Activated CD4-positive, alpha-beta T cell treated with anti-CD3 and anti-CD28 coated beads, Interleukin-2, Interleukin-4, amounts not matched to agents 100 ng/mL and 50 ng/mL, durations not matched to agents 16 hours and 8 hours (primary cell): ENCODE measurements around the gene IRX4.

Experiments used
- DNase-seq: peaks from one replicate; pipeline ENCODE4 v3.0.0-alpha.2; 2020; ENCODE audit warnings: low spot score

The IRX4 gene

DNA sequence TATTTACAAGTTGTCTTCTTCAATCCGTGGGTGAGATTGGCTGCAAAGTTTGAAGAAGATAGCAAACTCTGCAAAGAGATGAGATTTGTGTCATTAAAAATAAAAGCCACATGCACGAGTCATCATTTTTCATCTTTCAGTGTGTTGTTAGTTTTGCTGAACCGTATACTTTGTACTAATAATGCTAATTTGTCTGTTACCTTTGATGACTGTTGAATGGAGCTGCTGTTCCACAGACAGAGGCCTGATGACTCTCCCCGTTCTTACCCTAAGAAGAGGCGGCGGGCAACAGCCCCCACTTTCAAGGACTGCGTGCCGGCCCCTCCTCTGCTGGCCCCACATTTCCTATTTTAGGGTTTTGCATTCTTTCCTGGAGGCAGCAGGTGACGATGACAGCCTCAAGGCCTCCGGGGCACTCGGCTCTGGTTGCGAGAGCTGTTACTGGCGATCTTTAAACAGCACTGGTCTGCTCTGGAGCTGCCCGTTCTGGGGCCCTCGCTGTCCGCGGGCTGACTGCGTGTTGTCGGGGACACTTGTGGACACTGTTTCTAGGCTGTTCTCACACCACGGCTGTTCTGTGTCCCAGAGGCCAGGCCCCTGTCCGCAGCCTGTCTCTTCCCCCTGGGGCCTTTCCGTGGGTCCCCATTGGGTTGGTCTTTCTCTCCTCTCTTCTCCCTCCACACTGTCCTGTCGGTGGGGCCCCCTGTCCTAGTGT, 46.4 kb downstream of the IRX4 start:
- DNase-seq = no peak

DNA sequence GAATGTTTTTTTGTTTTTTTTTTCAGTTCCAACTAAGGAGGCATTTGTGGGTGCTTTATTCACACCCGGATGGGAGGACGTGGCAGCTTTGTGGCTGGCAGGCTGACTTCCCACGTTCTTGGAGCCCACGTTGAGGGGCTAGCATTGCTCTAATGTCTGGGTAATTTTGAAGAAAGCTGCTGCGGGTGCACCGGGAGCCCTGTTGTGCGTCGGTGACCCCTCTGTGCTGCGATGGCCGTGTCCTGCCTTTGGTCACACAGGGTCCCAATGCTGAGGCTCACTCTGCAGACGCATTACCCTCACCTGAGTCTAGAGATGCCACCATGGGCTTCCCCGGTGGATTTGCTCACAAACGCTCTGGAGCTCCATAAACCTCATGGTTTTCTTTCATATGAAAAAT, 47.3 kb downstream of the IRX4 start:
- no peak for DNase-seq

DNA sequence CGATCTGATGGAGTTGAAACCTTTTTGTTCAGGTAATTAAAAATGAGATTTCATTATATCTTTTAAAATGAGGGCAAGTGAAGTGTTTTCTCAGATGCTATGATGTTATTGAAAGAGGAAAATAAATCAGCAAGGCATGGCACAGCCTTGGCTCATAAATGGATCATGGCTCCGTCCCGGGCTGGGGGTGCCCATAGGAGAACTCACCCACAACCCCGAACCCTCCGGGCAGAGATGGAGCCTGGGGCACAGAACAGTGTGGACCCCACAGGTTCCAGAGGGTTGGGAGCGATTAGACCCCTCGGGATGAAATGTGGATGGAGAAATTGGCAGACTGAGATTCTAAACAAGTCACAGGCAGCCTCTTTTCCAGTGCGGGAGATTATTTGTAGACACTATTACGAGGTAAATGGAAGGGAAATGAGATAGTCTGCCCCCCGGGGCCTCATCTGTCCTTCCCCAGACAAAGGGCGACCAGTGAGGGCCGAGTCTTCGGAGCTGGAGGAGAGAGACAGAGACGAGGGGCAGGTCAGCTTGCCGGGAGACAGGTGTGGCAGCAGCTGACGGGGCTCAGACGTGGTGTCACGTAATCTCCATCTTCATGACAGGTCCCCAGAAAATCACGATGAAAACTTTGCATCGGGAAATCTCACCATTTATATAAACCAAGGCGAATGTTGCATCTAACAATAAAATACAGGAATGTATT, 47.9 kb downstream of the IRX4 start:
- DNase-seq = no peak

DNA sequence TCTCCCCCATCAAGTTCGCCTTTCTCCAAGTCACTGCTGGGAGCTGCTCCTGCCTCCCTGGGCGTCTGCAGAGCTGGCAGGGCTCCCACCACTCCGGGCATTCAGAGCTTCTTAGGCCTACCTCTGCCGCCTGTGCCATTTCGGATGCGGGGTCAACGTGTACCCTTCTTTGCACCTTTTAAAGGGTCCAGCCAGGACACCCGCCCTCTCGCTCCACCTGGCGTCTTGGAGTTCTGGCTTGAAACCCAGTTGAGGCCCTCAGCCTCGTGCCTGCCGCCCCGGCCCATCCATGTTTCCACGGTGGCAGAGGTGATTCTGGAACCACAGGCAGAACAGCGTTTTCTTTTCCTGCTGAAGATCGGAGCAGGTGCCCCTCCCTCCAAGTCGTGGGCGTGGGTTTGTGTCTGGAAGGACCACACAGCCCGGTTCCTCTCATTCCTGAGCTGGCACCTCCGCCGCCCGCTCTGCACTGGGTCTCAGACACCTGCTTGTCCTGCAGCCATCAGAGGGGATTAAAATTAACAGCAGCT, 48.6 kb downstream of the IRX4 start:
- no peak for DNase-seq

DNA sequence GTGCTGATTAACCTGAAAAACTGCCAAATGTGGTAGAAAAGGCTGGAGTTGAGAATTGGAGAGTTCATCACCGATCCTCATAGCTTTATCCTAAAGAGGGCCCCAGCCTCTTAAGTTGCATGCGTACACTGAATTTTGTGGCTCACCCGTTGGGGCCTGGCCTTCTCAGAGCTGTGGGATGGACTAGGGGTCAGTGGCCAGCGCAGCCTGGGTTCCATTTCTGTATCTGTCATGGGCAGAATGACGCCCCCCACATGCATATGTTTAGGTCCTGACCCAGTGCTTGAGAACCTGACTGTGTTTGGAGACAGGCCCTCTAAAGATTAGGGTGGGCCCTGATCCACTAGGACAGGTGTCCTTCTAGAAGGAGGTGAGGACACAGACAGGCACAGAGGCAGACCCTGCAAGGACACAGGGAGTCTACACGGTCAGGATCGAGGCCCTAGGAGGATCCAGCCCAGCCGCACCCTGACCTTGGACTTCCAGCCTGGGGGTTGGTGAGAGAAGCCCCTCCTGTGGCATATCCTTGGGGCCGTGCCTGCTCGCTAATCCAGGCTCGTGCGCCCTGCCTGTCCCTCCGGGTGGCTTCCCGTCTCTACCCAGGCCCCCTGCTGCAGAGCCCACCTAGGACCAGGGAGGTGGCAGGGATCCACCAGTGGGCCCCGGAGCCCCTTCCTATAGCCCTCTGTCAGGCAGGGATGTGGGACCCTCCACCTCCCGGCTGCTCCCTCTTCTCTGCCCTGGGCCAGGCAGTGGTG, 49.3 kb downstream of the IRX4 start:
- DNase-seq = no peak

DNA sequence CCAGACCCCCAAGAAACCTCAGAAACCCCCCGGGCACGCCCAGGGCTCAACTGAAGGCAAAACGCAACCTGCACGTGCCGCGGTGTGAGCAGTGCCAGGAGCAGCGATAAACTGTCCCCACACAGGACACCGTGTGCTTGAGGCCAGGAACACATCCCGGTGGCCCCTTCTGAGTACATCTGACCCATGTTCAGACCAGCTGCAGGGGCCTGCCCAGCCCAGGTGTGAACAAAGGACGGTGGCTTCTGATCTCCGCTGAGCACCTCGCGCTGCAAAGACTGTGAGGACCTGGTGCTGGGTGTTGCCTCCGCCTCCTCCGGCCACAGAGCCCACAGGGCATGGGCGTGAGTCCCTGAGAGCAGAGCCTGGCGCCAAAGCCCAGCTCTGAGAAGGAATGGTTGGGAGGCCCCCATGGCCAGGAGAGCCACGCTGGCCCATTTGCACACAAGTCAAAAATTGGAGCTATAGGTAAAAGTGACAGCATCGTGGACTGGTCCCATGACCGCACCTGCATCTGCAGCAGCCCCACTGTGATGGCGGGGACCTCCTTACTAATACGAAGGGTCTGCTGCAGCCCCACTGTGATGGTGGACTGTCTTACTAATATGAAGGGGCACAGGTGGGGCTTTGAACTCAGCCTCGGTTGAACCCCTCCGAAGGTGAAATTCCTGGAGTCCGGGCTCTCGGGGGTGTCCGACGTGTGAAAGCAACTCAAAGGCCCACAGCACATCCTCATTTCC, 50.0 kb downstream of the IRX4 start:
- no peak for DNase-seq

DNA sequence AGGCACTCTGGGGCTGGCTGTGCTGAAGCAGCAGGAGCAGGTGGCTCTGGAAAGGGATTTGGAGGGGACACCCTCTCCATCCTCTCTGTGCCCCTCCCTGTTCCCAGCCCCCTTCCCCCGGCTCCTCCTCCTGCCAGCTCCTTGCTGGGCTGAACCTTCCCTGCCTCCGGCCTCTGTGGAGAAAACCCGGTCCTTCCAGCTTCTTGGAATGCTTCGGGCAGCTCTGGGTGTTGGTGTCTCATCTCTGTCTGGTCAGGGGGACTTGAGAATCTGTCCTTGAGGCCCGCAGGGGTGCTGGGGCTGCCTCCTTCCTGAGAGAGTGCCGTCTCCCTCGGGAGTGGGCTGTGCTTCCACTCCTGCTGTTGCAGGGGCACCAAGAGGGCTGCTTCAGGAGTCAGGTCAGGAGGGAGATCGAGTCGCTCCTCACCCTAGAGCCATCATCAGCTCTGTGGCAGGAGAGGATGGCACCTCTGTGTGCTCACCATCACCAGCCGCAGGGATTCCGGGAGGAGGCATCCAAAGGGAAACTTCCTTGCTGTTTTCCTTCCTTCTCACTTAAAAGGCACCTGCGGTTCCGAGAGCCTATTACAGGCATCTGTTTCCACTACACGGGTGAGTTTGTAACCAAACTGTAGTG, 50.9 kb downstream of the IRX4 start:
- DNase-seq = no peak

DNA sequence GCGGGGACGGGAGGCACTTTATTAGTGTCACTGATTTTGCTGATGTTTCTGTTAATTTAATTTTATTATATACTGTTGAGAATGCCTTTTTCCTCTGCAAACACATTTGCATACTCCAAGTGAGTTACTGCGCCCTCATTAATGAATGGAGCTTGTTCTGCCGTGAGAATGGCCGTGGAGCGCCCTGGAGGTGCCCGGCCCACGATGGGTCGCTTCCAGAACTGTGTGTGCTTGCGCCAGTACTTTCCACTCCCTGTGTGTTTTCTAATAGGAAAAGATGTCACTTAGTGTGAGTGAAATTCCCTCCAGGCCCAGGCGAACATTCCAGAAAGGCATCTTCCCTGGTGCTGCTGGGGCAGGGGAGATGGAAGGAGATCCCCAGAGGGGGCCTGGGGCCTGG, 51.5 kb downstream of the IRX4 start:
- DNase-seq = no peak

DNA sequence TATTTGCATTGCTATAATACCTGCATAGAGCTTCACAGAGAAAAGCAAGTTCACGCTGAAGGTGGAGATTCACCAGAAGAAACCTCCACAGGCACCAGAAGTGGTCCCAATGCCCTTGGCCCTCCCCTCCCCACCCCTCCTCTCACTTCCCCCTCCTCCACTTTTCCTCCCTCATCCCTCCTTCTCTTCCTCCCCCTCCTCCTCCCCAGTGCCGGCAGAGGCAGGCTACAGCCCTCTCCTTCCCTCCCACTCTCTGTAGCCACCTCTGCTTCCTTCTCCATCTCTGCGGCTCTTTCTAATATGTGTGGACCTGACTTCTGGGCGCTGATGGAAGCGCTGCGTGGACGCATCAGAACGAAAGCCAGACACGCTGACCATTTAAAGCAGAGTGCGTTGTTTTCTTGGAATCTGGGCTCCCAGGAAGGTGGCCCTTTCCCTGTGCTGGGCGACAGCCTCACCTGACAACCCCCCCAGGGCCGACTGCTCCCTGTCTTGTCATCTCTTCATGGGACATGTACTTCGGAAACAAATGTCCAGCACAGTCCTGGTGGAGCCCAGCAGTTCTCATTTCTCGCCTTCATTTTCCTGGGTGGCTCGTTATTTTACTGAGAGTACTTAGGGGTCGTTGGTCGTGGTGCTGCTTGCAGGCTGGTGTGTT, 52.0 kb downstream of the IRX4 start:
- DNase-seq = no peak

DNA sequence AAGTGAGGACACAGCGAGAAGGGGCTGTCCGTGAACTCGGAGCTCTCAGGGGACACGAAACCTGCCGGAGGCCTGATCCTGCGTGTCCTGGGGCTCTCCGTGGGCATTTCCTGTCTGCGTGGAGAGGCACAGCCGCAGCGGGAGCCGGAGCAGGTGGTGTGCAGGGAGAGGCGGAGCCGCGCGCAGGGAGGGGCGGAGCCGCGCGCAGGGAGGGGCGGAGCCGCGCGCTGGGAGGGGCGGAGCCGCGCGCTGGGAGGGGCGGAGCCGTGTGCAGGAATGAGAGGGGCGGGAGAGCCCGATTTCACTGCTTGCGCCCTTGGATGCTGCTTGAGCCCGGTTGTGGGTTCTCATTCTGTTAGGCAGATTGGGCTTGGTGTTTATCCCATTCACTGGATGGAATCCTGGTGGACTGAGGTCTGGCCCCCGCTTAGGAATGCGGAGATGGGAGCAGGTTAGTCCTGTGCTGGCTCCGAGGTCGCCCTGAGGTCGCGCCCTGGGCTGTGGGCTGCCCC, 54.8 kb downstream of the IRX4 start:
- no peak for DNase-seq
